Memory B cell (primary cell): ENCODE measurements around the gene TRIM44.
"Not testable (repeated sequence)": the region's sequence is repeated elsewhere in the genome, so short reads cannot be mapped to it uniquely, and the experiment has no call there.

Experiments used
- ATAC-seq: fragments of 150-1000 bp; cut with Tn5 transposase; 2 replicates; pipeline ENCODE4 v1.10.0; 2021; ENCODE audit warnings: low read depth, mild to moderate bottlenecking, moderate library complexity
- DNase-seq, 2 donors: peaks; one replicate each; pipeline ENCODE4 v3.0.0; 2022; ENCODE audit warnings: low spot score in 2 of 2
- H3K27ac Mint-ChIP-seq: one replicate; pipeline ENCODE4 v1.8.0; 2022; ENCODE audit warnings: mild to moderate bottlenecking, moderate library complexity, mixed read lengths
- H3K27me3 Mint-ChIP-seq: one replicate; pipeline ENCODE4 v1.8.0; 2022; ENCODE audit warnings: mixed read lengths
- H3K36me3 Mint-ChIP-seq: one replicate; pipeline ENCODE4 v1.8.0; 2022; ENCODE audit warnings: mild to moderate bottlenecking, mixed read lengths
- H3K4me1 Mint-ChIP-seq: one replicate; pipeline ENCODE4 v1.8.0; 2022; ENCODE audit warnings: mixed read lengths
- H3K4me3 Mint-ChIP-seq: one replicate; pipeline ENCODE4 v1.8.0; 2022; ENCODE audit warnings: mild to moderate bottlenecking, moderate library complexity, mixed read lengths
- H3K9me3 Mint-ChIP-seq: one replicate; pipeline ENCODE4 v1.8.0; 2022; ENCODE audit warnings: mixed read lengths

Gene TRIM44

DNA sequence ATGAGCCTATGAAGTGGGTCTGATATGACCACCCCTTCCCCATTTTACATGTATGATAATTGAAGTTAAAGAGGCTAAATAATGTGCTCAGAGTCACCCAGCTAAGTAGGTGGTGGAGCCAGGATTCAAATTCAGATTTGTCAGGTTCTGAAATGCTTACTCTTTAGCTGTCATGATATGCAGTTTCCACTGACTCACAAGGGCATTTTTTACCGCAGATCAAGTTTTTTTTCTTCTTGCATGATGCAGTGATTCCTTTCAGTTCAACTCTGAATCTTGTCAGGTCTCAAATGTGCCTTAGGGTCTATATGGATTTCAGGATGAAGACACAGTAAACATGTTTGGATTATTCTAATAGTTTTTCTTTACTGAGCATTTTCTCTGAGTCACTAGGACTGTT lies 12.6 kb upstream of the TRIM44 start:
- peaks cover 3% of the 10 kb centered on the region for H3K9me3 Mint-ChIP-seq
- H3K27me3 Mint-ChIP-seq: peaks cover 18% of the 10 kb centered on the region
- H3K27ac Mint-ChIP-seq: no peak overlapping the region
- no peak for ATAC-seq
- no peaks in the 10 kb centered on the region for H3K36me3 Mint-ChIP-seq
- DNase-seq: no peak
- H3K4me1 Mint-ChIP-seq: no peaks in the 10 kb centered on the region
- H3K4me3 Mint-ChIP-seq: no peak overlapping the region

GRCh38 chr11:35650467-35650866 lies 12.1 kb upstream of the TRIM44 start:
- ATAC-seq (no peak), DNase-seq (no peak)
- Mint-ChIP-seq H3K27me3 (peaks cover 18% of the 10 kb centered on the region), H3K27ac (no peak overlapping the region), H3K4me1 (no peaks in the 10 kb centered on the region), H3K4me3 (no peak overlapping the region), H3K36me3 (no peaks in the 10 kb centered on the region), H3K9me3 (peaks cover 3% of the 10 kb centered on the region)

DNA sequence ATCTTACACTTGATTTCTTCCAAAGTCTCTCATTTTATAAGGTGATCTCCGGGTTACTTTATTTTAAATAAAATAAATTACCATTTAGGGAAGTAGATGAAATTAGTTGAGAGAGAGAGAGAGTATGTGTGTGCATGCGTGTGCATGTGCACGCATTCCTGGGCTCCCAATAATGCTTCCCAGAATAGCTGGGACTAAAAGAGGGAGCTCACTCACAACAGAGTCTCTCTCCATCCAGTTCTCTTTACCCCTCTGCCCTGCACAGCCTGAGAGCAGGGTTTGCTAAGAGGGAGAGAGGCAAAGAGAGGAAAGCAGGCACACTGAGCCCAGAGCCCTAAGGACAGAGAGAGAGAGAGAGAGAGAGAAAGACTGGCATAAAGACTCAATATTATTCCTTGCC lies 11.3 kb upstream of the TRIM44 start:
- Mint-ChIP-seq H3K27ac (no peak overlapping the region), H3K9me3 (no peaks in the 10 kb centered on the region), H3K4me3 (no peak overlapping the region), H3K4me1 (no peaks in the 10 kb centered on the region), H3K36me3 (no peaks in the 10 kb centered on the region), H3K27me3 (peaks cover 12% of the 10 kb centered on the region)
- DNase-seq: no peak
- no peak for ATAC-seq

DNA sequence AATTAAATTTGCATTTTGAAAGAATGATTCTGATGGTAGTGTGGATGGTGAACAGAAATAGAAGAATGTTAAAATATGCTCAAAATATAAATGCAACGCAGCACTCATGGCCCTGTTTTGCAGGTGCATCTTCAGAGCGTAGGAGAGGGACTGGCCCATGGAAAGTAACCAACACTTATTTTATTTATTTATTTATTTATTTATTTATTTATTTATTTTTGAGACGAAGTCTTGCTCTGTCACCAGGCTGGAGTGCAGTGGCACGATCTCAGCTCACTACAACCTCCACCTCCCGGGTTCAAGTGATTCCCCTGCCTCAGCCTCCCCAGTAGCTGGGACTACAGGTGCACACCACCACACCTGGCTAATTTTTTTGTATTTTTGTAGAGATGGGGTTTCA lies 9.8 kb upstream of the TRIM44 start:
- ATAC-seq, H3K9me3 Mint-ChIP-seq, DNase-seq, H3K27ac Mint-ChIP-seq, H3K4me3 Mint-ChIP-seq, H3K4me1 Mint-ChIP-seq, H3K36me3 Mint-ChIP-seq: not testable (repeated sequence)
- H3K27me3 Mint-ChIP-seq: peaks cover 16% of the 10 kb centered on the region

DNA sequence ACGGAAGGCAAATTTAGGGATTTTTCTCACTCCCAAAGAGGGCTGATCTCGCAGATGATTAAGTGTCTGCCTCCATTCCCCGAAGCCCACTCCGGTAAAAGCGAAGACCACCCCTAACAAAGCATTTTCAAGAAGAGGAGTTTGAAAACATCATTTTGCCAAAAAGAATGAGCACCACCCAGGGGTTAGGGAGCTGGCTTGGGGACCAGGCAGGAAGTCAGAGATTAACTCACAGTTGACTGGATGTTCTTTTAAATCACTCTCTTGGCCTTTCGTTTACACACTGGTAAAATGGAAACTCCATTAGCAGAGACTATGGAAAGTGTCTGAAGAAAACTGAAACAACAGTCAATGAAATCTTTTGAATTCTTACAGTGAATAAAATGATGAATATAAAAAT lies 7.9 kb upstream of the TRIM44 start:
- ATAC-seq (no peak), DNase-seq (no peak)
- Mint-ChIP-seq H3K4me3 (no peak overlapping the region), H3K27ac (no peak overlapping the region), H3K27me3 (peaks cover 19% of the 10 kb centered on the region), H3K9me3 (no peaks in the 10 kb centered on the region), H3K36me3 (no peaks in the 10 kb centered on the region), H3K4me1 (no peaks in the 10 kb centered on the region)

- peaks cover 19% of the 10 kb centered on the region for H3K27me3 Mint-ChIP-seq
- ATAC-seq: no peak
Observed at GRCh38 chr11:35655254-35655653, 7.3 kb upstream of the TRIM44 start.

DNA sequence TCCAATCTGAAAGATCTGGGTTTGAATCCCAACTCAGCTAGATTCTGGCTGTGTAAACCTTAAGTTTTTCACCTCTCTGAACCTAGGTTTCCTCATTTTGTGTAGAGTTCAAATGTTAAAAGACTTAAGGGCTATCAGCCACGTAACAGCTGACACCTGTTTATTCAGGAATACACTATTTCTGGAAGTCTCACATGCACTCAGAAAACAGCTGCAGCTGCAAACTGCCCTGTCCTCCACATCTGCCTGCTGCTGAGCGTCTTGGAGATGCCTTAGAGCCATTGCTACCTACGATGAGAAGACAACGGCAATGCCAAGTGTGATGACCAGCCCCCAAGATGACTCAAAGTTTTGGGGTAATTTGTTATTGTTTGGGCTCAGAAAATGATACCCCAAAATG lies 6.7 kb upstream of the TRIM44 start:
- no peaks in the 10 kb centered on the region for H3K4me1 Mint-ChIP-seq
- no peaks in the 10 kb centered on the region for H3K36me3 Mint-ChIP-seq
- DNase-seq: no peak
- no peak for ATAC-seq
- H3K9me3 Mint-ChIP-seq: no peaks in the 10 kb centered on the region
- no peak overlapping the region for H3K4me3 Mint-ChIP-seq
- no peak overlapping the region for H3K27ac Mint-ChIP-seq
- H3K27me3 Mint-ChIP-seq: peaks cover 15% of the 10 kb centered on the region

More at GRCh38 chr11:35655254-35655653, 7.3 kb upstream of the TRIM44 start:
- Mint-ChIP-seq H3K27ac (no peak overlapping the region), H3K4me1 (no peaks in the 10 kb centered on the region), H3K9me3 (no peaks in the 10 kb centered on the region), H3K4me3 (no peak overlapping the region), H3K36me3 (no peaks in the 10 kb centered on the region)
- DNase-seq: no peak

- Mint-ChIP-seq H3K27me3 (peaks cover 8% of the 10 kb centered on the region), H3K27ac (no peak overlapping the region), H3K4me3 (no peak overlapping the region), H3K36me3 (peaks cover 4% of the 10 kb centered on the region), H3K9me3 (peaks cover 4% of the 10 kb centered on the region), H3K4me1 (peaks cover 10% of the 10 kb centered on the region)
- ATAC-seq (no peak), DNase-seq (no peak)
Observed at GRCh38 chr11:35658020-35658948, 4.3 kb upstream of the TRIM44 start.

GRCh38 chr11:35661534-35661933 lies 1.0 kb upstream of the TRIM44 start:
- H3K27me3 Mint-ChIP-seq: peaks cover 7% of the 10 kb centered on the region
- peak overlapping the region; percentile 96 for H3K27ac Mint-ChIP-seq
- peaks cover 16% of the 10 kb centered on the region for H3K9me3 Mint-ChIP-seq
- H3K4me1 Mint-ChIP-seq: peaks cover 33% of the 10 kb centered on the region
- H3K36me3 Mint-ChIP-seq: peaks cover 22% of the 10 kb centered on the region
- H3K4me3 Mint-ChIP-seq: peak overlapping the region; percentile 98
- ATAC-seq (no peak), DNase-seq (no peak)

DNA sequence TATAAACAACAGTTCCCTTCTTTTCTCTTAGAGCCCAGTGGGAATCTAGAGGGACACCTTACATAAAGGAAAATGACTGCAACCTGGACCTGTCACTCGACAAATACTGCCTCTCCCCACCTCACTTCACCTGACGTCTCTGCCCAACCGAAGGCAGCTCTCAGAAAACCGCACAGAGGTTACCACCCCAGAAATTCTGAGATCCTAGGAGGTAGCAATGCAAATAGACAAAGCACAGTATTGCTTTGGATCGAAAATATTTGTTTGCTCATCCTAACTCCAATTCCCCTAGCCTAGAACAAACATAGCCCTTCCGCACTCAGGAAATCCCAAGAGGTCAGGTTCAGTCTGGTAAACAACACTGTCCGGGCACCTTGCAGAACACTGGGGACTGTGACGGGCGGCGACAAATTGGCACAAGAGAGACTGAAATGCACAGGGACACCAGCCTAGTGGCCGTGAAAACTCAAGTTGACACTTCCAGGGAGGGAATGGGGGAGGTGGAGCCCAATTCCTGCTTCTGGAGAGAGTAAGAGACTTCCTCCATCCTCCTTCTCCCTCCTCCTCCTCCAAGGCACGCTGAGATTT lies 420 bp upstream of the TRIM44 start:
- ATAC-seq (peak; percentile 31), DNase-seq (peak in 1 of 2 donors; percentile 7)
- Mint-ChIP-seq H3K36me3 (peaks cover 25% of the 10 kb centered on the region), H3K4me3 (peak overlapping the region; percentile 98), H3K27ac (peak overlapping the region; percentile 96), H3K9me3 (peaks cover 20% of the 10 kb centered on the region), H3K27me3 (peaks cover 4% of the 10 kb centered on the region), H3K4me1 (peaks cover 33% of the 10 kb centered on the region)

GRCh38 chr11:35663408-35663702 lies 780 bp downstream of the TRIM44 start:
- H3K4me1 Mint-ChIP-seq: peaks cover 35% of the 10 kb centered on the region
- peaks cover 24% of the 10 kb centered on the region for H3K9me3 Mint-ChIP-seq
- peaks cover 30% of the 10 kb centered on the region for H3K36me3 Mint-ChIP-seq
- H3K27ac Mint-ChIP-seq: peak overlapping the region; percentile 96
- no peak for ATAC-seq
- H3K27me3 Mint-ChIP-seq: no peaks in the 10 kb centered on the region
- peak overlapping the region; percentile 98 for H3K4me3 Mint-ChIP-seq
- no peak for DNase-seq

DNA sequence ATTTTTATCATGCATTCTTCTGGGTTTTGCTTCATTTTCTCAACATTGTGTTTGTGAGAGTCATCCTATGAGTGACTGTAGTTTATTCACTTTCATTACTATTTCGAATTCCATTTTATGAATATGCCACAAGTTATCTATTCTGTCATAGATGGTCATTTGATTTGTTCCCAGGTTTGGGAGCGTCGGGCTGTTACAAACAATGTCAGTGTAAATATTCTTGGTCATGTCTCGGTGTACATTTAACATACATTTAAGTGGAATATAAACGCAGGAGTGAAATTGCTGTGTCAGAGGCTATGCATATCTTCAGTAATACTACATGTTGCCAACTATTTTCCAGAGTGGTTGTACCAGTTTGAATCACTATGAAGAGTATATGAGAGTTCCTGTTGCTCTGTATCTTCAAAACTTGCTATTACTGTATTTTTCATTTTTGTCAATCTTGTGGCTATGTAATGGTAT lies 2.4 kb downstream of the TRIM44 start:
- H3K4me1 Mint-ChIP-seq: peaks cover 42% of the 10 kb centered on the region
- no peak for DNase-seq
- no peaks in the 10 kb centered on the region for H3K27me3 Mint-ChIP-seq
- peak overlapping the region; percentile 67 for H3K27ac Mint-ChIP-seq
- ATAC-seq: no peak
- peaks cover 24% of the 10 kb centered on the region for H3K9me3 Mint-ChIP-seq
- H3K36me3 Mint-ChIP-seq: peaks cover 38% of the 10 kb centered on the region
- H3K4me3 Mint-ChIP-seq: peak overlapping the region; percentile 62

DNA sequence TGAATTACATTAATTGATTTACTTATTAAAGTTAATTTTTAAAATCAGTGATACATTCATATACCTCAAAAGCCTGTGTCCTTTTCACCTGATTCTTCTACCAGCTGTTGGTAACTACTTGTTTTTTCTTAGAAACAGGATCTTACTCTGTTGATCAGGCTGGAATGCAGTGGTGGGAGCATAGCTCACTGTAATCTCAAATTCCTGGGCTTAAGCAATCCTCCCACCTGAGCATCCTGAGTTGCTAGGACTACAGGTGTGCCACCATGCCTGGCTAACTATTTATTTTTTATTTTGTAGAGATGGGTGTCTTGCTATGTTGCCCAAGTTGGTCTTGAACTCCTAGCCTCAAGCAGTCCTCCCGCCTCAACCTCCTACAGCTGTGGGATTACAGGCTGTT lies 4.7 kb downstream of the TRIM44 start:
- Mint-ChIP-seq H3K4me1 (peaks cover 48% of the 10 kb centered on the region), H3K27me3 (no peaks in the 10 kb centered on the region), H3K9me3 (peaks cover 24% of the 10 kb centered on the region), H3K36me3 (peaks cover 48% of the 10 kb centered on the region), H3K4me3 (no peak overlapping the region), H3K27ac (no peak overlapping the region)
- DNase-seq (no peak), ATAC-seq (no peak)

DNA sequence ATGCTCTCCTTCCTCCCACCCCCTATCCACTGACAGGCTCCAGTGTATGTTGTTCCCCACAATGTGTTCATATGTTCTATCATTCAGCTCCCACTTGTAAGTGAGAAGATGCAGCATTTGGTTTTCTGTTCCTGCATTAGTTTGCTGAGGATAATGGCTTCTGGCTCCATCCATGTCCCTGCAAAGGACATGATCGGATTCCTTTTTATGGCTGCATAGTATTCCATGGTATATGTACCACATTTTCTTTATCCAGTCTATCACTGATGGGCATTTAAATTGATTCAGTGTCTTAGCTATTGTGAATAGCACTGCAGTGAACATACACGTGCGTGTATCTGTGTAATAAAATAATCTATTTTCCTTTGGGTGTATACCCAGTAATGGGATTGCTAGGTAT lies 5.8 kb downstream of the TRIM44 start:
- Mint-ChIP-seq H3K36me3 (peaks cover 43% of the 10 kb centered on the region), H3K9me3 (peaks cover 19% of the 10 kb centered on the region), H3K4me1 (peaks cover 53% of the 10 kb centered on the region)
- H3K27me3 Mint-ChIP-seq, H3K4me3 Mint-ChIP-seq, DNase-seq, H3K27ac Mint-ChIP-seq, ATAC-seq: not testable (repeated sequence)
